ENCODE data around the gene NFIX. TPM values are rescaled to one million over a fixed set of nuclear protein-coding genes. Genes with fewer than 3 reads are reported as not detected.

NFIX gene
- total and polyA plus RNA-seq, 9 of the 15 experiments (the other 6 are each of a cell fraction or from before 2014, with no cell fraction given): 0.28 to 26.8 (median 5.4) TPM

GRCh38 chr19:12994701-12995595, at the start of gene NFIX (continued):
- TF ChIP-seq, protein P1, sequence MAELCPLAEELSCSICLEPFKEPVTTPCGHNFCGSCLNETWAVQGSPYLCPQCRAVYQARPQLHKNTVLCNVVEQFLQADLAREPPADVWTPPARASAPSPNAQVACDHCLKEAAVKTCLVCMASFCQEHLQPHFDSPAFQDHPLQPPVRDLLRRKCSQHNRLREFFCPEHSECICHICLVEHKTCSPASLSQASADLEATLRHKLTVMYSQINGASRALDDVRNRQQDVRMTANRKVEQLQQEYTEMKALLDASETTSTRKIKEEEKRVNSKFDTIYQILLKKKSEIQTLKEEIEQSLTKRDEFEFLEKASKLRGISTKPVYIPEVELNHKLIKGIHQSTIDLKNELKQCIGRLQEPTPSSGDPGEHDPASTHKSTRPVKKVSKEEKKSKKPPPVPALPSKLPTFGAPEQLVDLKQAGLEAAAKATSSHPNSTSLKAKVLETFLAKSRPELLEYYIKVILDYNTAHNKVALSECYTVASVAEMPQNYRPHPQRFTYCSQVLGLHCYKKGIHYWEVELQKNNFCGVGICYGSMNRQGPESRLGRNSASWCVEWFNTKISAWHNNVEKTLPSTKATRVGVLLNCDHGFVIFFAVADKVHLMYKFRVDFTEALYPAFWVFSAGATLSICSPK (IDR thresholded peaks at IDR 0.05; ENCODE audit: borderline replicate concordance): no peak
- no peak for TF ChIP-seq CBX5 (IDR thresholded peaks at IDR 0.05; ENCODE audit: borderline replicate concordance, low read depth)
- TF ChIP-seq, protein P2, sequence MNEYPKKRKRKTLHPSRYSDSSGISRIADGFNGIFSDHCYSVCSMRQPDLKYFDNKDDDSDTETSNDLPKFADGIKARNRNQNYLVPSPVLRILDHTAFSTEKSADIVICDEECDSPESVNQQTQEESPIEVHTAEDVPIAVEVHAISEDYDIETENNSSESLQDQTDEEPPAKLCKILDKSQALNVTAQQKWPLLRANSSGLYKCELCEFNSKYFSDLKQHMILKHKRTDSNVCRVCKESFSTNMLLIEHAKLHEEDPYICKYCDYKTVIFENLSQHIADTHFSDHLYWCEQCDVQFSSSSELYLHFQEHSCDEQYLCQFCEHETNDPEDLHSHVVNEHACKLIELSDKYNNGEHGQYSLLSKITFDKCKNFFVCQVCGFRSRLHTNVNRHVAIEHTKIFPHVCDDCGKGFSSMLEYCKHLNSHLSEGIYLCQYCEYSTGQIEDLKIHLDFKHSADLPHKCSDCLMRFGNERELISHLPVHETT (CRISPR knock-in tag; conservative IDR thresholded peaks at IDR 0.05 in 1 of 2, IDR thresholded peaks at IDR 0.05 in 1 of 2): peak in 1 of 2 experiments; percentile 91; a peak in 2 of 4 replicates
- TF ChIP-seq LEF1 (IDR thresholded peaks at IDR 0.05): no peak
- no peak for TF ChIP-seq ZNF217 (CRISPR knock-in tag; IDR thresholded peaks at IDR 0.05)
- TF ChIP-seq ETV6 (IDR thresholded peaks at IDR 0.05; ENCODE audit: borderline replicate concordance in 1 of 2, low read depth in 2 of 2, low read length in 1 of 2): no peak
- no peak for TF ChIP-seq ETV6 (CRISPR knock-in tag; IDR thresholded peaks at IDR 0.05; ENCODE audit: borderline replicate concordance)
- no peak for TF ChIP-seq SRSF9 (IDR thresholded peaks at IDR 0.05; ENCODE audit: borderline replicate concordance, low read depth, low read length)
- TF ChIP-seq ZBTB49 (CRISPR knock-in tag; IDR thresholded peaks at IDR 0.05; ENCODE audit: borderline replicate concordance): no peak
- TF ChIP-seq TOE1 (IDR thresholded peaks at IDR 0.05; ENCODE audit: borderline replicate concordance): peak; percentile 47; the same call in 1 of the 2 replicates
- no peak for TF ChIP-seq TOE1 (CRISPR knock-in tag; IDR thresholded peaks at IDR 0.05; ENCODE audit: borderline replicate concordance, low read depth)
- TF ChIP-seq LCOR (CRISPR knock-in tag; IDR thresholded peaks at IDR 0.05): no peak
- no peak for TF ChIP-seq KLF6 (CRISPR knock-in tag; IDR thresholded peaks at IDR 0.05; ENCODE audit: borderline replicate concordance)
- no peak for TF ChIP-seq DIDO1 (tag; IDR thresholded peaks at IDR 0.05; ENCODE audit: low read depth)
- TF ChIP-seq, protein P3, sequence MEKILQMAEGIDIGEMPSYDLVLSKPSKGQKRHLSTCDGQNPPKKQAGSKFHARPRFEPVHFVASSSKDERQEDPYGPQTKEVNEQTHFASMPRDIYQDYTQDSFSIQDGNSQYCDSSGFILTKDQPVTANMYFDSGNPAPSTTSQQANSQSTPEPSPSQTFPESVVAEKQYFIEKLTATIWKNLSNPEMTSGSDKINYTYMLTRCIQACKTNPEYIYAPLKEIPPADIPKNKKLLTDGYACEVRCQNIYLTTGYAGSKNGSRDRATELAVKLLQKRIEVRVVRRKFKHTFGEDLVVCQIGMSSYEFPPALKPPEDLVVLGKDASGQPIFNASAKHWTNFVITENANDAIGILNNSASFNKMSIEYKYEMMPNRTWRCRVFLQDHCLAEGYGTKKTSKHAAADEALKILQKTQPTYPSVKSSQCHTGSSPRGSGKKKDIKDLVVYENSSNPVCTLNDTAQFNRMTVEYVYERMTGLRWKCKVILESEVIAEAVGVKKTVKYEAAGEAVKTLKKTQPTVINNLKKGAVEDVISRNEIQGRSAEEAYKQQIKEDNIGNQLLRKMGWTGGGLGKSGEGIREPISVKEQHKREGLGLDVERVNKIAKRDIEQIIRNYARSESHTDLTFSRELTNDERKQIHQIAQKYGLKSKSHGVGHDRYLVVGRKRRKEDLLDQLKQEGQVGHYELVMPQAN (IDR thresholded peaks at IDR 0.05; ENCODE audit: borderline replicate concordance): no peak; the same call in none of the 2 replicates
- TF ChIP-seq RBBP5 (IDR thresholded peaks at IDR 0.05; ENCODE audit: borderline replicate concordance, insufficient read depth, low read length, poor library complexity, severe bottlenecking): peak; percentile 21
- no peak for TF ChIP-seq RBM14 (IDR thresholded peaks at IDR 0.05; ENCODE audit: borderline replicate concordance, insufficient read depth, low read depth, low read length)
- TF ChIP-seq SUPT5H (IDR thresholded peaks at IDR 0.05): peak; percentile 34; the same call in 1 of the 2 replicates
